Fibroblast of villous mesenchyme (primary cell): Measurements from ENCODE around the gene KCNIP4. TPM values are rescaled to one million over a fixed set of nuclear protein-coding genes. Genes with fewer than 3 reads are reported as not detected.

Source experiments
- DNase-seq: peaks from one replicate; pipeline ENCODE4 v3.0.0-alpha.2; 2010; ENCODE audit warnings: low read depth
- H3K4me3 ChIP-seq: 2 replicates; pipeline ENCODE4 v1.5.1; 2011; ENCODE audit warnings: low read depth, mild to moderate bottlenecking, low read length
- CTCF ChIP-seq: IDR thresholded peaks from 2 replicates; pipeline ENCODE4 v1.5.1; 2012; ENCODE audit warnings: low read depth, mild to moderate bottlenecking, low read length; ENCODE audit not compliant: insufficient read depth
- total RNA-seq: library from RNA; depleted of rRNA; stranded (reverse); fragments of >200 nt; gene quantifications from 2 replicates; pipeline ENCODE4 v1.2.3, GENCODE V29; 2012

The KCNIP4 gene
- total RNA-seq, 1 donor = under 0.01 TPM

GRCh38 chr4:21113496-21114223 lies 834.9 kb downstream of the KCNIP4 start:
- no peak overlapping the region for H3K4me3 ChIP-seq
- DNase-seq = peak; percentile 72
- no peak for TF ChIP-seq CTCF

- no peak for TF ChIP-seq CTCF
- H3K4me3 ChIP-seq = no peak overlapping the region
- DNase-seq = no peak
Measured at GRCh38 chr4:21102667-21103066, 845.9 kb downstream of the KCNIP4 start.

- no peak overlapping the region for H3K4me3 ChIP-seq
- DNase-seq = no peak
- TF ChIP-seq CTCF = no peak
Measured at GRCh38 chr4:21097865-21098264, 850.7 kb downstream of the KCNIP4 start.

- no peak for TF ChIP-seq CTCF
- DNase-seq = no peak
- no peak overlapping the region for H3K4me3 ChIP-seq
Measured at GRCh38 chr4:21097026-21097425, 851.5 kb downstream of the KCNIP4 start.

- no peak for DNase-seq
- no peak for TF ChIP-seq CTCF
- no peak overlapping the region for H3K4me3 ChIP-seq
Measured at GRCh38 chr4:21092531-21092930, 856.0 kb downstream of the KCNIP4 start.

GRCh38 chr4:21090094-21090666 lies 858.4 kb downstream of the KCNIP4 start:
- H3K4me3 ChIP-seq = no peak overlapping the region
- TF ChIP-seq CTCF = no peak
- no peak for DNase-seq

GRCh38 chr4:21083413-21083812 lies 865.2 kb downstream of the KCNIP4 start:
- no peak for DNase-seq
- no peak overlapping the region for H3K4me3 ChIP-seq
- TF ChIP-seq CTCF = no peak
